Body of pancreas (tissue), 4 donors: ENCODE results near the gene C4orf33. TPM values are rescaled to one million over a fixed set of nuclear protein-coding genes. Genes with fewer than 3 reads are reported as not detected.

Experiments
- ATAC-seq: fragments of 150-250 bp; one replicate; pipeline ENCODE4 v1.9.1; 2016
- DNase-seq, 4 donors: peaks; one replicate each; pipeline ENCODE4 v3.0.0-alpha.2; 2019
- H3K27ac ChIP-seq, 4 donors: fragments of 200-600 bp; sonication (generic); 1 replicate in 3 of 4; 2 replicates in 1 of 4; pipeline versions ENCODE4 v1.5.1 to v1.6.1; 2016 to 2019; ENCODE audit warnings: mild to moderate bottlenecking in 1 of 4, mixed read lengths in 1 of 4, moderate library complexity in 1 of 4
- H3K27me3 ChIP-seq, 2 donors: fragments of 200-600 bp; sonication (generic); one replicate each; pipeline ENCODE4 v1.6.0; 2016; ENCODE audit warnings: mild to moderate bottlenecking in 1 of 2
- H3K36me3 ChIP-seq, 2 donors: fragments of 200-600 bp; sonication (generic); replicated peaks in 1 of 2; 2 replicates each; pipeline ENCODE4 v1.5.1; 2016; ENCODE audit warnings: low read depth in 2 of 2; ENCODE audit not compliant: insufficient read depth in 1 of 2
- H3K4me1 ChIP-seq: fragments of 200-600 bp; sonication (generic); one replicate; pipeline ENCODE4 v1.6.0; 2016
- H3K4me3 ChIP-seq, 2 donors: fragments of 200-600 bp; sonication (generic); 1 replicate in 1 of 2; 2 replicates in 1 of 2; pipeline ENCODE4 v1.5.1; 2016 to 2019
- H3K9me3 ChIP-seq, 3 donors: fragments of 200-600 bp; sonication (generic); 1 replicate in 2 of 3; 2 replicates in 1 of 3; pipeline ENCODE4 v1.5.1; 2016
- POLR2A ChIP-seq, 3 donors: fragments of 450-650 bp; IDR thresholded peaks; one replicate each; pipeline ENCODE4 v1.6.1; 2016; ENCODE audit warnings: antibody characterized with exemption in 3 of 3, mild to moderate bottlenecking in 2 of 3
- WGBS, 2 donors: methylation state at CpG; one replicate each; pipeline ENCODE4 v1.1.5; 2017; 5-methylcytosine and 5-hydroxymethylcytosine counted together
- intact Hi-C: fragments of 100-400 bp; cut with DNase I; formaldehyde crosslinking; loops from one replicate; pipeline ENCODE4 v1.15.1; 2023
- total RNA-seq, 2 donors: library from RNA; depleted of rRNA; stranded (reverse); fragments of >200 nt; gene quantifications; one replicate each; pipeline ENCODE4 v1.1.0, GENCODE V29; 2016
- TF ChIP-seq, protein P1 (sequence below), 7 experiments: fragments of 450-650 bp in 4 of 7; fragments of 200-600 bp in 3 of 7; sonication (generic) in 3 of 7; IDR thresholded peaks; one replicate each; pipeline ENCODE4 v1.5.1; 2016 to 2019; ENCODE audit warnings: antibody characterized with exemption in 7 of 7

C4orf33 gene
- total RNA-seq, 2 donors from 2014 or later: 12.2 to 14.3 TPM

DNA sequence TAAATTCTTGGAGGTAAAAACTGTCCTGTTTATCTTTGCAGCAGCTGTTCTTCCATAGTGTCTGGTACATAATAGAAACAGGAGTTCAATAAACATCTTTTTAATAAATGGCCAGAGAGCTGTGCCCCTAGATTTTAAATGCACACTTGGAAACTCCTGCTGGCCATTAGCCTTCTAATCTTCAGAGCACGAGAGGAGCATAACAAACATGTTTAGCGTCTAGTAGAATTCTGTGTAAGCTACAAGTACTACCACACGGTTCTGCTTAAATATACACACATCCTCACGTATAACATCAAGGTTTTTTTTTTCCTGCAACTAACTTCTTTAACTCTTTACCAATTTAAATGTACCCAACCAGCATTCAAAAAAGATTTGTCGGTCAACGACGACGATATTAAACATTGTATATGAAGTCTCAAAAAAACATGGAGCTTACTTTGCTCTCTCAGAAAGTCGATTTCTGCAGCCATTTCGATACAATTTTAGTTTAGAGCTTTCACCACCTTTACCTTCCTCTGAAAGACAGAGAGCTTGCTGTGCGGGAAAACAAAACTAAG is 3.2 kb upstream of the C4orf33 start:
- Histone ChIP-seq H3K9me3 (no peaks in the 10 kb centered on the region), H3K4me1 (peaks cover 43% of the 10 kb centered on the region), H3K27me3 (no peaks in the 10 kb centered on the region), H3K27ac (peak overlapping the region; percentile 93 to 98 (median 96)), H3K36me3 (no peaks in the 10 kb centered on the region), H3K4me3 (peak overlapping the region; percentile 59 to 68)
- 0 to 1% methylated on average over 11 of the region's 11 CpGs for WGBS, 2 donors
- DNase-seq: no peak
- no peak for TF ChIP-seq POLR2A (IDR thresholded peaks at IDR 0.05)
- TF ChIP-seq, protein P1, sequence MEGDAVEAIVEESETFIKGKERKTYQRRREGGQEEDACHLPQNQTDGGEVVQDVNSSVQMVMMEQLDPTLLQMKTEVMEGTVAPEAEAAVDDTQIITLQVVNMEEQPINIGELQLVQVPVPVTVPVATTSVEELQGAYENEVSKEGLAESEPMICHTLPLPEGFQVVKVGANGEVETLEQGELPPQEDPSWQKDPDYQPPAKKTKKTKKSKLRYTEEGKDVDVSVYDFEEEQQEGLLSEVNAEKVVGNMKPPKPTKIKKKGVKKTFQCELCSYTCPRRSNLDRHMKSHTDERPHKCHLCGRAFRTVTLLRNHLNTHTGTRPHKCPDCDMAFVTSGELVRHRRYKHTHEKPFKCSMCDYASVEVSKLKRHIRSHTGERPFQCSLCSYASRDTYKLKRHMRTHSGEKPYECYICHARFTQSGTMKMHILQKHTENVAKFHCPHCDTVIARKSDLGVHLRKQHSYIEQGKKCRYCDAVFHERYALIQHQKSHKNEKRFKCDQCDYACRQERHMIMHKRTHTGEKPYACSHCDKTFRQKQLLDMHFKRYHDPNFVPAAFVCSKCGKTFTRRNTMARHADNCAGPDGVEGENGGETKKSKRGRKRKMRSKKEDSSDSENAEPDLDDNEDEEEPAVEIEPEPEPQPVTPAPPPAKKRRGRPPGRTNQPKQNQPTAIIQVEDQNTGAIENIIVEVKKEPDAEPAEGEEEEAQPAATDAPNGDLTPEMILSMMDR (IDR thresholded peaks at IDR 0.05): no peak
- no peak for ATAC-seq
- intact Hi-C loops: no loop called here

DNA sequence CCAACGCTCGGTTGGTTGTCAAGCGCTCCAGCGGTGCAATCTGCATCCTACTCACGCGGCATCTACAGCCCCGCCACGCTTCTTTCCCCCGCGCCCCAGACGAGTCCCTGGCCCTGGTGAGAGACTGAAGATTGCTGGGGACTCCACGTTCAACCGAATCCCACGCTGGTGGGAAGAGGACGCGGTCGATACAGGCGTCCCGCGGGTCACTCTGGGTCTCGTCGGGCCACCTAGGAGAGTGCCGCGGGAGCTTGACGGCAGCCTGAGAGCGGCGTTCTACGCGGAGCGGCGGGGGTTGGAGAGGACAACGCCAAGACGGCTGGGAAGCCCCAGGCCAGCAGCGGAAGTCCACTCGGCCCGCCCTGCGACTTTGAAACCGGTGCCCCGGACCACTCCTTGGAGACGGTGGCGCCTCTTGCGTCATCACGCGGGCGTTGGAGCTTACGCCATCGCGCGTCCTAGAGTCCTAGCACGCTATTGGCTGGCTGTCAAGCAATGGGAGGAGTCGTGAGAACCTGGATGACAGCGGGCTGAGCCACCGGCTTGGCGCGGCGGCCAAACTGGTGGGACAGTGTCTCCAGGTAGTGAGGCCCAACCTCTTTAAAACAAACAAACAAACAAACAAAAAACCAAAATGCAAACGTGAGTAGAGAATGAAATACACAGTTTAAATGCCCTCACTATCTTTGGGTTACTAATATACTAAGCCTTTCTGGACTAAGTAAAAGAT is 2.6 kb upstream of the C4orf33 start, which contains the start of gene SCLT1:
Gene SCLT1, minus strand, starts transcription at position 349 of the 730 bp plus-strand sequence. CDS start 436 bp downstream, outside the sequence.
- WGBS, 2 donors: 0% methylated on average over 17 to 53 of the region's 57 CpGs
- Histone ChIP-seq H3K36me3 (no peaks in the 10 kb centered on the region), H3K4me3 (peak within 1 kb of the TSS; percentile 59 to 68), H3K4me1 (peaks cover 43% of the 10 kb centered on the region), H3K27ac (peak within 1 kb of the TSS; percentile 93 to 98 (median 96)), H3K9me3 (no peaks in the 10 kb centered on the region), H3K27me3 (no peaks in the 10 kb centered on the region)
- DNase-seq (peak; percentile 99 to 100 (median 99)), ATAC-seq (peak; percentile 98)
- intact Hi-C loops: no loop called here
- TF ChIP-seq, protein P1 (IDR thresholded peaks at IDR 0.05): no peak
- peak; percentile 79 to 95 (median 95) for TF ChIP-seq POLR2A (IDR thresholded peaks at IDR 0.05)

DNA sequence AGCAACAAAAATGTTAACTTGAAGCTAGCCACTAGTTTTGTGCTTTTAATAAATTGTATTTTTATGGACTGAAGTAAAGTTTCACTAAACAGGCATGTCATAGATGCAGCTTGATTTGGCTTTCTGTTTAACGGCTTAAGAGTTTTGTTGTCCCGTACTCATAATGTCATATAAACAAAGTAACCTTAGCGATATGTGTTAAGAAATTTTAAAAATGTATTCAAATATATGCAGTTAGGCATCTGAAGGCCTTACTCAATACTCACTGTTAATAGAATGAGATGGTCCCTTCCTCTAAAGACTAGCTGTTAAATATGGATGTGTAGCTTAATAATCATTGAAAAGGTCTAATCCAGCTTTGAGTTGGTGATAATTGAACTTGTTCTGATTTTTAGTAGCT is 1.6 kb upstream of the C4orf33 start:
- DNase-seq: no peak
- intact Hi-C loops: no loop called here
- Histone ChIP-seq H3K27ac (peak overlapping the region in 2 of 4 donors; percentile 94 to 97), H3K27me3 (no peaks in the 10 kb centered on the region), H3K9me3 (no peaks in the 10 kb centered on the region), H3K4me3 (no peak overlapping the region), H3K36me3 (no peaks in the 10 kb centered on the region), H3K4me1 (peaks cover 43% of the 10 kb centered on the region)
- 44 to 48% methylated on average over 3 of the region's 3 CpGs for WGBS, 2 donors
- ATAC-seq: no peak
- TF ChIP-seq, protein P1 (IDR thresholded peaks at IDR 0.05): no peak
- no peak for TF ChIP-seq POLR2A (IDR thresholded peaks at IDR 0.05)

DNA sequence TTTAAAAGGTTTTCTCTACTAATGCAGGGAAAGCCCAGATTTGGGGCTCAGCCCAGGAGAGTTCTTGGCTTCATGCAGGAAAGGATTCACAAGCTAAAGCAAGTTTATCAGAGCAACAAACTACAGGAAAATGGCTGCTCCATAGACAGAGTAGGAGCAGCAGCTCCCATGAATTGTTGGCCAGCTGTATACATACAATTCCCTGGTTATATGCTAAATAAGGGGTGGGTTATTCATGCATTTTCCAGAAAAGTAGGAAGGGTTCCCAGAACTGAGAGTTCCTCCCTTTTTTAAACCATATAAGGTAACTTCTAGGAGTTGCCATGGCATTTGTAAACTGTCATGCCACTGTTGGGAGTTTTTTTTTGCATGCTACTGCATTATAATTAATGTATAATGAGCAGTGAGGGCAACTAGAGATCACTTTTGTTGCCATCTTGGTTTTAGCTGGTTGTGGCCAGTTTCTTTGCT is 2.6 kb downstream of the C4orf33 start:
- TF ChIP-seq, protein P1 (IDR thresholded peaks at IDR 0.05): no peak
- no peak for TF ChIP-seq POLR2A (IDR thresholded peaks at IDR 0.05)
- DNase-seq (no peak), ATAC-seq (no peak)
- intact Hi-C loops: no loop called here
- Histone ChIP-seq H3K4me1 (peaks cover 37% of the 10 kb centered on the region), H3K27ac (no peak overlapping the region), H3K36me3 (no peaks in the 10 kb centered on the region), H3K9me3 (no peaks in the 10 kb centered on the region), H3K4me3 (no peak overlapping the region), H3K27me3 (no peaks in the 10 kb centered on the region)
